H1 (cell line): ENCODE measurements around the gene DCANP1.

Experiments
- BRCA1 ChIP-seq: IDR thresholded peaks from 2 replicates; pipeline ENCODE4 v1.6.1; 2012; ENCODE audit warnings: low read depth, low read length, improper control_type of control experiment
- CTCF ChIP-seq, 3 experiments: IDR thresholded peaks; 1 replicate in 2 of 3; 2 replicates in 1 of 3; pipeline versions ENCODE4 v1.5.1 to v1.6.1; 2011; ENCODE audit warnings: low read length in 3 of 3, mild to moderate bottlenecking in 3 of 3, inconsistent platforms in 2 of 3, low read depth in 1 of 3, moderate library complexity in 1 of 3; ENCODE audit not compliant: insufficient read depth in 1 of 3; ENCODE audit errors: control extremely low read depth in 1 of 3
- EP300 ChIP-seq, 2 experiments: IDR thresholded peaks; 1 replicate in 1 of 2; 2 replicates in 1 of 2; pipeline ENCODE4 v1.6.1; 2011 to 2012; ENCODE audit warnings: low read depth in 2 of 2, low read length in 2 of 2, mild to moderate bottlenecking in 2 of 2, borderline replicate concordance in 1 of 2, inconsistent platforms in 1 of 2, moderate library complexity in 1 of 2
- EZH2 ChIP-seq: fragments of 200-600 bp; sonication (generic); IDR thresholded peaks from 2 replicates; pipeline ENCODE4 v1.7.1; 2012; ENCODE audit warnings: low read depth, mild to moderate bottlenecking, moderate library complexity, low read length, inconsistent platforms; ENCODE audit not compliant: severe bottlenecking
- FOSL1 ChIP-seq: IDR thresholded peaks from 2 replicates; pipeline ENCODE4 v1.6.1; 2011; ENCODE audit warnings: mild to moderate bottlenecking, low read depth, low read length, moderate library complexity; ENCODE audit not compliant: insufficient read depth
- GABPA ChIP-seq: IDR thresholded peaks from 2 replicates; pipeline ENCODE4 v1.6.1; 2011; ENCODE audit warnings: mild to moderate bottlenecking, low read length, moderate library complexity, borderline replicate concordance; ENCODE audit not compliant: insufficient read depth
- KDM1A ChIP-seq: fragments of 200-600, 300-600 bp; sonication (generic); IDR thresholded peaks from 2 replicates; pipeline ENCODE4 v1.7.1; 2016; ENCODE audit warnings: mild to moderate bottlenecking, low read length, borderline replicate concordance
- KDM5A ChIP-seq: fragments of 200-600 bp; IDR thresholded peaks from 2 replicates; pipeline ENCODE4 v1.7.1; 2012; ENCODE audit warnings: mild to moderate bottlenecking, low read length, inconsistent platforms, mixed read lengths
- POLR2A ChIP-seq, 2 experiments: IDR thresholded peaks; 1 replicate in 1 of 2; 2 replicates in 1 of 2; pipeline ENCODE4 v1.6.1; 2011; ENCODE audit warnings: low read depth in 2 of 2, low read length in 2 of 2, mild to moderate bottlenecking in 2 of 2; ENCODE audit errors: control extremely low read depth in 1 of 2
- POLR2AphosphoS5 ChIP-seq: IDR thresholded peaks from 2 replicates; pipeline ENCODE4 v1.6.1; 2011; ENCODE audit warnings: low read depth, low read length
- RAD21 ChIP-seq, 2 experiments: IDR thresholded peaks in 1 of 2; conservative IDR thresholded peaks in 1 of 2; 2 replicates each; pipeline ENCODE4 v1.6.1; 2011; ENCODE audit warnings: low read depth in 2 of 2, low read length in 2 of 2, improper control_type of control experiment in 1 of 2, inconsistent platforms in 1 of 2, mild to moderate bottlenecking in 1 of 2, moderate library complexity in 1 of 2
- RBBP5 ChIP-seq: IDR thresholded peaks from 2 replicates; pipeline ENCODE4 v1.7.1; 2012; ENCODE audit warnings: low read depth, mild to moderate bottlenecking, inconsistent platforms, low read length, moderate library complexity, borderline replicate concordance
- TEAD4 ChIP-seq: IDR thresholded peaks from 2 replicates; pipeline ENCODE4 v1.6.1; 2012; ENCODE audit warnings: low read depth, low read length, inconsistent platforms, mixed read lengths

- TF ChIP-seq RBBP5 (no peak), EP300 (IDR thresholded peaks at IDR 0.05; ENCODE audit: borderline replicate concordance in 1 of 2, low read depth in 2 of 2, low read length in 2 of 2) (no peak), CTCF (IDR thresholded peaks at IDR 0.05; ENCODE audit: control extremely low read depth in 1 of 3, insufficient read depth in 1 of 3, low read depth in 1 of 3, low read length in 3 of 3) (no peak), EZH2 (no peak), TEAD4 (no peak), POLR2A (IDR thresholded peaks at IDR 0.05; ENCODE audit: control extremely low read depth in 1 of 2, low read depth in 2 of 2, low read length in 2 of 2) (no peak), BRCA1 (no peak), POLR2AphosphoS5 (no peak), FOSL1 (no peak), GABPA (no peak), RAD21 (IDR thresholded peaks at IDR 0.05 in 1 of 2, conservative IDR thresholded peaks at IDR 0.05 in 1 of 2; ENCODE audit: low read depth in 2 of 2, low read length in 2 of 2) (no peak), KDM5A (no peak), KDM1A (no peak)
These were observed 36.1 kb upstream of the DCANP1 start for GRCh38 chr5:135483254-135483653.
